ENCODE results near the gene SYT8. TPM values are rescaled to one million over a fixed set of nuclear protein-coding genes. Genes with fewer than 3 reads are reported as not detected.

Gene SYT8
- total RNA-seq, 3 donors from 2014 or later = 10.7 to 12.1 TPM; not detected in 1

- no peak for DNase-seq (ENCODE audit: low spot score in 2 of 2)
- H3K36me3 ChIP-seq = no peaks in the 10 kb centered on the region
- peaks cover 15 to 34% of the 10 kb centered on the region in 2 donors for H3K4me1 ChIP-seq
- intact Hi-C loops (cut with DNase I; ENCODE audit: low total_unique reads) = loop anchor here (2.0 to 10.0 kb wide), 2 partner anchors 140 to 322 kb away; no protein-coding TSS in a partner anchor
- no peak for TF ChIP-seq POLR2AphosphoS5 (IDR thresholded peaks at IDR 0.05)
- TF ChIP-seq POLR2A (IDR thresholded peaks at IDR 0.05) = no peak
- peak; percentile 91 to 97 (median 95) for TF ChIP-seq CTCF (IDR thresholded peaks at IDR 0.05)
- H3K27ac ChIP-seq = peak overlapping the region; percentile 83 to 85
- H3K4me3 ChIP-seq = peak overlapping the region in 2 of 3 donors; percentile 9 to 23
- H3K27me3 ChIP-seq = no peaks in the 10 kb centered on the region
- no peaks in the 10 kb centered on the region for H3K9me3 ChIP-seq
These were observed 2.4 kb upstream of the SYT8 start for GRCh38 chr11:1832211-1832919.

GRCh38 chr11:1832920-1833295 is 1.9 kb upstream of the SYT8 start:
- DNase-seq (ENCODE audit: low spot score in 2 of 2) = no peak
- TF ChIP-seq POLR2AphosphoS5 (IDR thresholded peaks at IDR 0.05) (no peak), CTCF (IDR thresholded peaks at IDR 0.05) (no peak), POLR2A (IDR thresholded peaks at IDR 0.05) (no peak)
- Histone ChIP-seq H3K4me1 (peaks cover 10 to 33% of the 10 kb centered on the region in 2 donors), H3K27ac (peak overlapping the region; percentile 70 to 85), H3K36me3 (no peaks in the 10 kb centered on the region), H3K27me3 (no peaks in the 10 kb centered on the region), H3K9me3 (no peaks in the 10 kb centered on the region), H3K4me3 (peak overlapping the region in 2 of 3 donors; percentile 9 to 23)
- intact Hi-C loops (cut with DNase I; ENCODE audit: low total_unique reads) = loop anchor here (2.0 to 10.0 kb wide), 2 partner anchors 140 to 322 kb away; no protein-coding TSS in a partner anchor

GRCh38 chr11:1834062-1834610 is 654 bp upstream of the SYT8 start:
- peak overlapping the region; percentile 70 to 85 for H3K27ac ChIP-seq
- H3K9me3 ChIP-seq = no peaks in the 10 kb centered on the region
- H3K4me3 ChIP-seq = peak overlapping the region in 1 of 3 donors; percentile 29
- H3K27me3 ChIP-seq = no peaks in the 10 kb centered on the region
- H3K4me1 ChIP-seq = peaks cover 10 to 24% of the 10 kb centered on the region in 2 donors
- intact Hi-C loops (cut with DNase I; ENCODE audit: low total_unique reads) = loop anchor here (10.0 kb wide), 1 partner anchor 321 kb away; no protein-coding TSS in a partner anchor
- TF ChIP-seq CTCF (IDR thresholded peaks at IDR 0.05) (peak in 1 of 3 donors; percentile 17), POLR2AphosphoS5 (IDR thresholded peaks at IDR 0.05) (peak; percentile 52 to 76 (median 58)), POLR2A (IDR thresholded peaks at IDR 0.05) (no peak)
- H3K36me3 ChIP-seq = no peaks in the 10 kb centered on the region
- DNase-seq (ENCODE audit: low spot score in 2 of 2) = peak; percentile 93 to 98

- H3K27me3 ChIP-seq = no peaks in the 10 kb centered on the region
- H3K9me3 ChIP-seq = no peaks in the 10 kb centered on the region
- H3K36me3 ChIP-seq = no peaks in the 10 kb centered on the region
- no peak for TF ChIP-seq POLR2A (IDR thresholded peaks at IDR 0.05)
- intact Hi-C loops (cut with DNase I; ENCODE audit: low total_unique reads) = loop anchor here (10.0 kb wide), 1 partner anchor 319 kb away; no protein-coding TSS in a partner anchor
- peak overlapping the region in 1 of 3 donors; percentile 18 for H3K4me3 ChIP-seq
- DNase-seq (ENCODE audit: low spot score in 2 of 2) = no peak
- H3K4me1 ChIP-seq = peaks cover 10 to 20% of the 10 kb centered on the region in 2 donors
- peak overlapping the region; percentile 67 to 85 for H3K27ac ChIP-seq
These were observed 851 bp downstream of the SYT8 start for GRCh38 chr11:1835671-1836010.

GRCh38 chr11:1836011-1836945 is 1.5 kb downstream of the SYT8 start:
- no peak for DNase-seq (ENCODE audit: low spot score in 2 of 2)
- intact Hi-C loops (cut with DNase I; ENCODE audit: low total_unique reads) = loop anchor here (10.0 kb wide), 1 partner anchor 319 kb away; no protein-coding TSS in a partner anchor
- peaks cover 9 to 20% of the 10 kb centered on the region in 2 donors for H3K4me1 ChIP-seq
- H3K4me3 ChIP-seq = no peak overlapping the region
- no peaks in the 10 kb centered on the region for H3K36me3 ChIP-seq
- peak overlapping the region in 1 of 2 donors; percentile 30 for H3K27ac ChIP-seq
- H3K27me3 ChIP-seq = no peaks in the 10 kb centered on the region
- no peaks in the 10 kb centered on the region for H3K9me3 ChIP-seq
- TF ChIP-seq POLR2AphosphoS5 (IDR thresholded peaks at IDR 0.05) (no peak), POLR2A (IDR thresholded peaks at IDR 0.05) (no peak), CTCF (IDR thresholded peaks at IDR 0.05) (no peak)

Measured in breast epithelium (tissue), 4 donors.